ENCODE measurements around the gene PADI2. TPM values are rescaled to one million over a fixed set of nuclear protein-coding genes. Genes with fewer than 3 reads are reported as not detected.

PADI2 gene
- total RNA-seq, 1 experiment from 2014 or later: 3.0 TPM

- DNase-seq: no peak
- no CpG with 5 or more reads among the region's 3 CpGs for WGBS (ENCODE audit: extremely low coverage, insufficient read length, low lambda C conversion rate)
- H4K20me1 ChIP-seq (ENCODE audit: control insufficient read depth, insufficient read depth, insufficient read length): no peaks in the 10 kb centered on the region
- H3K79me2 ChIP-seq (ENCODE audit: insufficient read depth, low read length): no peaks in the 10 kb centered on the region
- no peak overlapping the region for H3K18ac ChIP-seq (ENCODE audit: insufficient read length, low read depth, low read length)
- H3K36me3 Mint-ChIP-seq (ENCODE audit: insufficient read depth in 1 of 3, low read depth in 3 of 3): no peaks in the 10 kb centered on the region
- H3K4me2 ChIP-seq (ENCODE audit: insufficient read depth, insufficient read length, low read length): no peak overlapping the region
- no peak overlapping the region for H3T11ph ChIP-seq (ENCODE audit: low read length)
- no peak overlapping the region for H3K4me3 Mint-ChIP-seq
- no peak overlapping the region for H3K14ac ChIP-seq (ENCODE audit: insufficient read depth, low read length)
- H4K8ac ChIP-seq (replicated peaks; ENCODE audit: insufficient read length, low read depth, low read length): no peak overlapping the region
- H2AK5ac ChIP-seq (ENCODE audit: insufficient read length, low read length): no peak overlapping the region
- no peak overlapping the region for H2AFZ ChIP-seq (ENCODE audit: low read length)
- no peak overlapping the region for H2BK15ac ChIP-seq (ENCODE audit: low read depth, low read length)
- H2BK5ac ChIP-seq (ENCODE audit: insufficient read length, low read length): no peak overlapping the region
- H3K27ac Mint-ChIP-seq: no peak overlapping the region
- H3K27me3 Mint-ChIP-seq (ENCODE audit: low read depth): peaks cover 10% of the 10 kb centered on the region; the same call in 1 of the 2 replicates
- H3K79me1 ChIP-seq (ENCODE audit: insufficient read depth, low read depth, low read length, poor library complexity, severe bottlenecking): no peaks in the 10 kb centered on the region
- no peak overlapping the region for H3K9ac ChIP-seq (ENCODE audit: extremely low read depth, insufficient read length, low read length)
- H3K56ac ChIP-seq (ENCODE audit: insufficient read length, low read depth, low read length): no peak overlapping the region
- no peak overlapping the region for H2BK120ac ChIP-seq (ENCODE audit: low read depth, low read length, poor library complexity, severe bottlenecking)
- H2BK20ac ChIP-seq (ENCODE audit: low read depth, low read length, poor library complexity, severe bottlenecking): no peak overlapping the region
- no peaks in the 10 kb centered on the region for H3K27me3 ChIP-seq (ENCODE audit: insufficient read depth, low read length)
- no peak overlapping the region for H2BK12ac ChIP-seq (ENCODE audit: insufficient read length, low read depth, low read length)
- no peak overlapping the region for H4K91ac ChIP-seq (ENCODE audit: insufficient read length, low read depth, low read length)
- H4K5ac ChIP-seq (ENCODE audit: insufficient read length, low read depth, low read length): no peak overlapping the region
- no peaks in the 10 kb centered on the region for H3K23me2 ChIP-seq (ENCODE audit: insufficient read length, low read depth, low read length, poor library complexity, severe bottlenecking)
- H3K27ac ChIP-seq (ENCODE audit: insufficient read length, low read depth, low read length): no peak overlapping the region
- no peaks in the 10 kb centered on the region for H3K9me3 Mint-ChIP-seq
- TF ChIP-seq CTCF (conservative IDR thresholded peaks at IDR 0.05): no peak
- no peak overlapping the region for H3K4ac ChIP-seq (ENCODE audit: low read depth, low read length)
- no peaks in the 10 kb centered on the region for H3K4me1 ChIP-seq (ENCODE audit: insufficient read depth, low read length)
- H3K9me3 ChIP-seq (ENCODE audit: control insufficient read depth, low read depth, low read length): no peaks in the 10 kb centered on the region
- H3K23ac ChIP-seq (ENCODE audit: insufficient read length, low read depth, low read length): no peak overlapping the region
- peaks cover 0 to 8% of the 10 kb centered on the region in 2 experiments; a peak in 2 of 4 replicates for H3K4me1 Mint-ChIP-seq
Observed at GRCh38 chr1:17143760-17144159, 24.5 kb upstream of the PADI2 start.
